IPS-18c (cell line): ENCODE results near the gene CHST5.
"Not testable (repeated sequence)": the region's sequence is repeated elsewhere in the genome, so short reads cannot be mapped to it uniquely, and the experiment has no call there.

ENCODE experiments used
- H3K4me3 ChIP-seq: 2 replicates; pipeline ENCODE4 v1.7.0; 2013; ENCODE audit warnings: low read depth, mild to moderate bottlenecking, low read length, moderate library complexity; ENCODE audit not compliant: insufficient read depth
- H3K9me3 ChIP-seq: one replicate; pipeline ENCODE4 v1.6.1; 2013; ENCODE audit warnings: mild to moderate bottlenecking, low read length, moderate library complexity; ENCODE audit not compliant: control insufficient read depth, insufficient read depth

CHST5 gene

GRCh38 chr16:75556431-75556950 is 20.6 kb upstream of the CHST5 start:
- H3K9me3 ChIP-seq: no peaks in the 10 kb centered on the region
- peak overlapping the region; percentile 80; the same call in 1 of the 2 replicates for H3K4me3 ChIP-seq

GRCh38 chr16:75555707-75556430 is 20.0 kb upstream of the CHST5 start, which contains the start of gene TMEM231:
TMEM231 (minus strand) TSS chr16:75556252; CDS start chr16:75556209, 43 bp downstream.
- Histone ChIP-seq H3K4me3 (peak within 1 kb of the TSS; percentile 80), H3K9me3 (no peaks in the 10 kb centered on the region)

GRCh38 chr16:75555213-75555706 is 19.4 kb upstream of the CHST5 start:
- H3K4me3 ChIP-seq: peak overlapping the region; percentile 80
- H3K9me3 ChIP-seq: no peaks in the 10 kb centered on the region

DNA sequence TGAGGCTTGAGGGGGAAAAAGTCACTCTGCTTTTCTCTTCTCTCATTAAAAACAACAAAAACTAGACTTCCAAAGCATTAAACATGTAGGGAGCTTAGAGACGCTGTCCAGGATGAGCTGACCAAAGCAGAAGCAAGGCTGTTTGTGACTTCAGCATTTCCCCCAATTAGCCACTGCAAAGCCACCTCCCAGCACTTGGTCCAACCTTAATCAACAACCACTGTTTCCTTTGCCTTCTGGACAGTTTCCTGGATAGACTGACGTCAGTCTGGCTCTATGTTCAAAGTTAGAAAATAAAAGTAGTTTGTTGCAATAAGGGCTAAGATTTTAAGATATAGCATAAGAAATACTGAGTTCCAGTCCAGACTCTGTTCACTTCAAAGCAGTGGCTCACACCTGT is 17.0 kb upstream of the CHST5 start:
- no peak overlapping the region for H3K4me3 ChIP-seq

GRCh38 chr16:75550211-75550662 is 14.3 kb upstream of the CHST5 start:
- H3K4me3 ChIP-seq: no peak overlapping the region
- no peaks in the 10 kb centered on the region for H3K9me3 ChIP-seq

More for the DNA sequence above, 17.0 kb upstream of the CHST5 start:
- no peaks in the 10 kb centered on the region for H3K9me3 ChIP-seq

DNA sequence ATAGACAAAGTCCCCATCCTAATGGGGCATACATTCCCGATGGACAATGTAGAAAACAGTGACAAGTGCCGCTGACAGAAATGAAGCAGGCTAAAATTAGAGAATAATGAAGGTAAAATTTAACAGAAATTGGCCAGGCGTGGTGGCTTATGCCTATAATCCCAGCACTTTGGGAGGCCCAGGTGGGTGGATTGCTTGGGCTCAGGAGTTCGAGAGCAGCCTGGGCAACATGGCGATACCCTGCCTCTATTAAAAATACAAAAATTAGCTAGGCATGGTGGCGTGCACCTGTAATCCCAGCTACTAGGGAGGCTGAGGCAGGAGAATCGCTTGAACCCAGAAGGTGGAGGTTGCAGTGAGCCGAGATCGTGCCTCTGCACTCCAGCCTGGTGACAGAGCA is 12.5 kb upstream of the CHST5 start:
- H3K9me3 ChIP-seq: not testable (repeated sequence)

GRCh38 chr16:75546293-75546692 is 10.4 kb upstream of the CHST5 start:
- Histone ChIP-seq H3K9me3 (no peaks in the 10 kb centered on the region), H3K4me3 (no peak overlapping the region)

More for the DNA sequence above, 12.5 kb upstream of the CHST5 start:
- H3K4me3 ChIP-seq: not testable (repeated sequence)

- not testable (repeated sequence) for H3K4me3 ChIP-seq, H3K9me3 ChIP-seq
These were observed 10.0 kb upstream of the CHST5 start for GRCh38 chr16:75545879-75546278.

DNA sequence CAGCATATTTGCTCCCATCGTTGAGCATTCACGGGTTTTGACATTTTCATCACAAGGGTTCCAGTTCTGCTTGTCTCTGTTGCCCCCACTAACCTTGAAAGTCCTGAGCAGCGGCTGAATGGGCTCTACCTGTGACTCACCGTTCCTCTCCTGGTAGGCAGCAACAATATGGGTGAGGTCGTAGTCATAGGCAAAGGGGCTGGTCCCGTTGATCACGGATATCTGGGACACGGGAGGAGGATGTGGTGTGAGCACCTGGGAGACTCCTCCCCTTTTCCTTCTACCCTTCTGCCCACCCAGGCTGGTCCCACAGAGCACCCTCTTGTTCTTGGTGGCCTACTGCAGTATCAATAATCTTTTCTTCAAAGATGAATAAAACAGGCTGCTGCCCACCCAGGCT is 6.6 kb upstream of the CHST5 start:
- not testable (repeated sequence) for H3K9me3 ChIP-seq, H3K4me3 ChIP-seq

DNA sequence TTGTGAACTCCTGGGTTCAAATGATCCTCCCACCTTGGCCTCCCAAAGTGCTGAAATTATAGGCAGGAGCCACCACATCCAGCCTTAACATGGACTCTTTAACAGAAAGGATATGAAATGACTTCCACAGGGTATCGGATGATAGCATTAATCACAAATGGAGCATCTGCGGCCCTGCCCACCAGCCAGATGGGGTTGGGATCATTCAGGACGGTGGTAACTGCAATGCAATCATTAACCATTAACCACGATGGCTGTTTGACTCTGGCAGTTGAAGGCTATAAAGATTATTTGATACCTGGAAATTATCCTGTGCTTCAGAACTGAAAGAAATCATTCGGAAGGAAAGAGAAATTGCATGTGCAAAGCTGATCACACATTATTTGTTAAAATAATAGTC is 5.3 kb upstream of the CHST5 start:
- Histone ChIP-seq H3K4me3 (no peak overlapping the region), H3K9me3 (no peaks in the 10 kb centered on the region)

- not testable (repeated sequence) for H3K9me3 ChIP-seq, H3K4me3 ChIP-seq
These were observed 3.1 kb upstream of the CHST5 start for GRCh38 chr16:75538882-75539565.

DNA sequence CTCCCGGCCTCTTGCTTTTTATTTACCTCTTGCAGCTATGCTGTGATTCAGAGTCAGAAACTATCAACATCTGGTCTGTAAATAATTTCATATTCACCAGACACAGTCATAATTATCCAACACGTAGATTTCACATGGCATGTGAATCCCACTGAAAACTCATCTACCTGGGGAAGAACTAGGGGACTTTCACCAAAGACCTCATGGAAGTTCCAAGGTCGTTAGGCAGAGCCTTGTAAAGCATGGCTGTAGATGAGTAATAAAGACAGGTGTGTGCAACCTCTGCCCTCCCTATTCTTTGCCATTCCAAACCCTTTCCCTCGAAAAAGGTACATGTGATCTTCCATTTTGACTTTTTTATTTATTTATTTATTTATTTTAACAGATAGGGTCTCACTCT is 1.9 kb upstream of the CHST5 start:
- Histone ChIP-seq H3K4me3 (no peak overlapping the region), H3K9me3 (no peaks in the 10 kb centered on the region)

- no peaks in the 10 kb centered on the region for H3K9me3 ChIP-seq
- H3K4me3 ChIP-seq: no peak overlapping the region
These were observed 581 bp downstream of the CHST5 start for GRCh38 chr16:75535211-75535843.

DNA sequence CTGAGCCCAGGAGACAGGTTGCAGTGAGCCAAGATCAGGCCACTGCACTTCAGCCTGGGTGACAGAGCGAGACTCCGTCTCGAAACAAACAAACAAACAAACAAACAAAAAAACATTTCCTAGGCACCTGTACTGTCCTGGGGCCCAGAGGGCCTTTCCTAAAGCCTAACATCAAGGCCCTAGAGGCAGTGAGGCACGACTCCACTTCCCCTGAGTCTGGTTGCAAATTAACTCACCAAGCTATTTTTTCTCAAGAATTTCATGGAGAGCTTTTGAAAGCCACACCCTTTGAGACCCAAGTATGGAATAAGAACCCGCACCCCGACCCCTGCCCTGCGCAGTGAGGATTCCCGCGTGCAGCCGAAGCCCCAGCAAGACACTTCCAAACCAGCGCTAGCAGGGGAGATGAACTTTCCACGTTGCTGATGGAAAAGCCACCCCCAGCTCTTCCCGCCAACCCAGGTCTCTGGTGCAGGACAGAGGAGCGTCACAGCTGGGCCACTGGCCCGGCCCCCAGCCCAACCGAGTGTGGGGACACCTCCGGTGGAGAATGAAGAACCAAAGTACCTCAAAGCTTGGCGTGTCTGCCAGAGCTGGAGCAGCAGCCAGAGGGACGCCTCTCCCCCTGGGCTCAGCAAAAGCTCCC is 1.2 kb downstream of the CHST5 start:
- H3K9me3 ChIP-seq: no peaks in the 10 kb centered on the region
- H3K4me3 ChIP-seq: no peak overlapping the region

GRCh38 chr16:75532791-75533190 is 3.1 kb downstream of the CHST5 start:
- Histone ChIP-seq H3K4me3 (no peak overlapping the region), H3K9me3 (no peaks in the 10 kb centered on the region)

GRCh38 chr16:75532142-75532765 is 3.7 kb downstream of the CHST5 start:
- no peak overlapping the region for H3K4me3 ChIP-seq
- H3K9me3 ChIP-seq: no peaks in the 10 kb centered on the region

DNA sequence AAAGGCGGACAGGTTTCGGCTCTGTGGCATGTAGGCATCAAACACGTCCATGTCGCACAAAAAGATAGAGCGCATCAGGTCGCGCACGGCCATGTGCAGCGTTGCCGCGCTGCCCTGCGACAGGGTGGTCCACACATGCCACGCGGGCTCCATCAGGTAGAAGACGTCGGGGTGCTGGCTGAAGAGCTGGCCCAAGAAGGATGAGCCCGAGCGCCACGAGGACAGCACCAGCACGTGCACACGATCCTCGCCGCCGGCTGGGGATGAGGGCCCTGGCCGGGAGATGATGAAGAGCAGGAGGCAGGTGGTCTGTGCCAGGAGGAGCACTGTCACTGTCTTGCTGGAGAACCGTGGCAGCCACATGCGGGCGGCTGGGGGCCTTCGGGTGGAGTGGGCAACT is 5.9 kb downstream of the CHST5 start:
- Histone ChIP-seq H3K9me3 (no peaks in the 10 kb centered on the region), H3K4me3 (no peak overlapping the region)
